Astrocyte of the cerebellum (primary cell): ENCODE results near the gene TRIM8.

Experiments
- DNase-seq: peaks from one replicate; pipeline ENCODE4 v3.0.0-alpha.2; 2011; ENCODE audit warnings: low read depth
- H3K4me3 ChIP-seq: 2 replicates; pipeline ENCODE4 v1.5.1; 2011; ENCODE audit warnings: mild to moderate bottlenecking, low read depth, low read length, moderate library complexity
- CTCF ChIP-seq: IDR thresholded peaks from 2 replicates; pipeline ENCODE4 v1.5.1; 2012; ENCODE audit warnings: low read length, low read depth, moderate library complexity, mild to moderate bottlenecking; ENCODE audit errors: missing control alignments
- in situ Hi-C: cut with HindIII; loops from 2 replicates; pipeline ENCODE4 v1.10.0; 2017; ENCODE audit warnings: low sequenced_read_pairs

TRIM8 gene

GRCh38 chr10:102651455-102652169 is 7.3 kb downstream of the TRIM8 start:
- DNase-seq = no peak
- no peak overlapping the region for H3K4me3 ChIP-seq
- TF ChIP-seq CTCF = no peak
- in situ Hi-C loops = no loop called here

GRCh38 chr10:102652170-102652916 is 8.1 kb downstream of the TRIM8 start:
- in situ Hi-C loops = no loop called here
- no peak overlapping the region for H3K4me3 ChIP-seq
- no peak for DNase-seq
- TF ChIP-seq CTCF = no peak

- no peak for TF ChIP-seq CTCF
- in situ Hi-C loops = no loop called here
- no peak overlapping the region for H3K4me3 ChIP-seq
- no peak for DNase-seq
Measured at GRCh38 chr10:102653060-102653459, 8.8 kb downstream of the TRIM8 start.

- no peak for DNase-seq
- no peak for TF ChIP-seq CTCF
- no peak overlapping the region for H3K4me3 ChIP-seq
- in situ Hi-C loops = no loop called here
Measured at GRCh38 chr10:102654566-102654965, 10.3 kb downstream of the TRIM8 start.

- in situ Hi-C loops = no loop called here
- no peak for TF ChIP-seq CTCF
- no peak overlapping the region for H3K4me3 ChIP-seq
- DNase-seq = no peak
Measured at GRCh38 chr10:102654969-102655368, 10.7 kb downstream of the TRIM8 start.

GRCh38 chr10:102656026-102656425 is 11.7 kb downstream of the TRIM8 start:
- DNase-seq = no peak
- in situ Hi-C loops = no loop called here
- no peak overlapping the region for H3K4me3 ChIP-seq
- no peak for TF ChIP-seq CTCF
